ENCODE measurements around the gene PDE4D.
"Not testable (repeated sequence)": the region's sequence is repeated elsewhere in the genome, so short reads cannot be mapped to it uniquely, and the experiment has no call there.

The PDE4D gene

GRCh38 chr5:59000211-59000610 lies 893.3 kb downstream of the PDE4D start:
- no peaks in the 10 kb centered on the region for H4K20me1 ChIP-seq (ENCODE audit: insufficient read depth, low read length)
- H3K4me2 ChIP-seq (ENCODE audit: low read depth, low read length): no peak overlapping the region
- H3K4me3 ChIP-seq (ENCODE audit: low read length): no peak overlapping the region
- H3K9me2 ChIP-seq (replicated peaks; ENCODE audit: insufficient read depth, low read length): no peaks in the 10 kb centered on the region
- TF ChIP-seq EZH2phosphoT487 (IDR thresholded peaks at IDR 0.05; ENCODE audit: low read length): no peak
- TF ChIP-seq CTCF (IDR thresholded peaks at IDR 0.05; ENCODE audit: low read length): no peak
- no peak for TF ChIP-seq EZH2 (optimal IDR thresholded peaks at IDR 0.05; ENCODE audit: low read depth, low read length)
- H3K27ac ChIP-seq (ENCODE audit: low read length): no peak overlapping the region
- H3K36me3 ChIP-seq (replicated peaks; ENCODE audit: insufficient read depth, low read length): no peaks in the 10 kb centered on the region
- no peaks in the 10 kb centered on the region for H3F3A ChIP-seq (ENCODE audit: insufficient read depth, low read length)
- no peaks in the 10 kb centered on the region for H3K4me1 ChIP-seq (ENCODE audit: low read length)
- H3K9me3 ChIP-seq (replicated peaks; ENCODE audit: insufficient read depth, low read length): no peaks in the 10 kb centered on the region
- DNase-seq: no peak
- H3K27me3 ChIP-seq (replicated peaks; ENCODE audit: insufficient read depth, low read length): no peaks in the 10 kb centered on the region
- H2AFZ ChIP-seq (ENCODE audit: low read length): no peak overlapping the region
- no peaks in the 10 kb centered on the region for H3K79me2 ChIP-seq (ENCODE audit: low read length)
- no peak overlapping the region for H3K9ac ChIP-seq (ENCODE audit: low read length)

- no peak overlapping the region for H3K9ac ChIP-seq (ENCODE audit: low read length)
- H3K9me3 ChIP-seq (replicated peaks; ENCODE audit: insufficient read depth, low read length): no peaks in the 10 kb centered on the region
- no peaks in the 10 kb centered on the region for H3F3A ChIP-seq (ENCODE audit: insufficient read depth, low read length)
- no peaks in the 10 kb centered on the region for H4K20me1 ChIP-seq (ENCODE audit: insufficient read depth, low read length)
- no peaks in the 10 kb centered on the region for H3K27me3 ChIP-seq (replicated peaks; ENCODE audit: insufficient read depth, low read length)
- H3K27ac ChIP-seq (ENCODE audit: low read length): no peak overlapping the region
- no peak overlapping the region for H3K4me3 ChIP-seq (ENCODE audit: low read length)
- DNase-seq: no peak
- H3K4me2 ChIP-seq (ENCODE audit: low read depth, low read length): no peak overlapping the region
- H3K36me3 ChIP-seq (replicated peaks; ENCODE audit: insufficient read depth, low read length): no peaks in the 10 kb centered on the region
- no peaks in the 10 kb centered on the region for H3K79me2 ChIP-seq (ENCODE audit: low read length)
- TF ChIP-seq EZH2phosphoT487 (IDR thresholded peaks at IDR 0.05; ENCODE audit: low read length) (no peak), CTCF (IDR thresholded peaks at IDR 0.05; ENCODE audit: low read length) (no peak), EZH2 (optimal IDR thresholded peaks at IDR 0.05; ENCODE audit: low read depth, low read length) (no peak)
- H2AFZ ChIP-seq (ENCODE audit: low read length): no peak overlapping the region
- H3K9me2 ChIP-seq (replicated peaks; ENCODE audit: insufficient read depth, low read length): no peaks in the 10 kb centered on the region
- no peaks in the 10 kb centered on the region for H3K4me1 ChIP-seq (ENCODE audit: low read length)
These were observed 893.7 kb downstream of the PDE4D start for GRCh38 chr5:58999804-59000203.

GRCh38 chr5:58998544-58998943 lies 895.0 kb downstream of the PDE4D start:
- Histone ChIP-seq H3K9me2 (replicated peaks; ENCODE audit: insufficient read depth, low read length) (no peaks in the 10 kb centered on the region), H3K79me2 (ENCODE audit: low read length) (no peaks in the 10 kb centered on the region), H3F3A (ENCODE audit: insufficient read depth, low read length) (no peaks in the 10 kb centered on the region), H3K36me3 (replicated peaks; ENCODE audit: insufficient read depth, low read length) (no peaks in the 10 kb centered on the region), H3K27ac (ENCODE audit: low read length) (no peak overlapping the region), H4K20me1 (ENCODE audit: insufficient read depth, low read length) (no peaks in the 10 kb centered on the region), H3K27me3 (replicated peaks; ENCODE audit: insufficient read depth, low read length) (no peaks in the 10 kb centered on the region), H3K9ac (ENCODE audit: low read length) (no peak overlapping the region), H3K4me2 (ENCODE audit: low read depth, low read length) (no peak overlapping the region), H3K4me1 (ENCODE audit: low read length) (no peaks in the 10 kb centered on the region), H3K4me3 (ENCODE audit: low read length) (no peak overlapping the region), H3K9me3 (replicated peaks; ENCODE audit: insufficient read depth, low read length) (no peaks in the 10 kb centered on the region), H2AFZ (ENCODE audit: low read length) (no peak overlapping the region)
- TF ChIP-seq EZH2phosphoT487 (IDR thresholded peaks at IDR 0.05; ENCODE audit: low read length) (no peak), EZH2 (optimal IDR thresholded peaks at IDR 0.05; ENCODE audit: low read depth, low read length) (no peak), CTCF (IDR thresholded peaks at IDR 0.05; ENCODE audit: low read length) (no peak)
- no peak for DNase-seq

- H3K27ac ChIP-seq (ENCODE audit: low read length); H3F3A ChIP-seq (ENCODE audit: insufficient read depth, low read length); H3K9me3 ChIP-seq (replicated peaks; ENCODE audit: insufficient read depth, low read length); H3K27me3 ChIP-seq (replicated peaks; ENCODE audit: insufficient read depth, low read length); H3K4me2 ChIP-seq (ENCODE audit: low read depth, low read length); DNase-seq; H2AFZ ChIP-seq (ENCODE audit: low read length); H3K4me1 ChIP-seq (ENCODE audit: low read length); H3K9me2 ChIP-seq (replicated peaks; ENCODE audit: insufficient read depth, low read length); H3K4me3 ChIP-seq (ENCODE audit: low read length); H3K36me3 ChIP-seq (replicated peaks; ENCODE audit: insufficient read depth, low read length); H3K9ac ChIP-seq (ENCODE audit: low read length); H3K79me2 ChIP-seq (ENCODE audit: low read length); H4K20me1 ChIP-seq (ENCODE audit: insufficient read depth, low read length): not testable (repeated sequence)
These were observed 897.7 kb downstream of the PDE4D start for GRCh38 chr5:58995779-58996178.

Measured in MM.1S (cell line).